ENCODE measurements around the gene PRUNE2.

The PRUNE2 gene

GRCh38 chr9:76882686-76883085 lies 23.2 kb downstream of the PRUNE2 start:
- no peak overlapping the region for H3K4me3 ChIP-seq (ENCODE audit: low read length)
- no peak for TF ChIP-seq CTCF (conservative IDR thresholded peaks at IDR 0.05; ENCODE audit: low read depth, low read length)
- no peak for DNase-seq (ENCODE audit: low read depth)

- DNase-seq (ENCODE audit: low read depth) = no peak
- TF ChIP-seq CTCF (conservative IDR thresholded peaks at IDR 0.05; ENCODE audit: low read depth, low read length) = no peak
- H3K4me3 ChIP-seq (ENCODE audit: low read length) = no peak overlapping the region
Observed at GRCh38 chr9:76880210-76880609, 25.7 kb downstream of the PRUNE2 start.

GRCh38 chr9:76878933-76879332 lies 27.0 kb downstream of the PRUNE2 start:
- DNase-seq (ENCODE audit: low read depth) = no peak
- H3K4me3 ChIP-seq (ENCODE audit: low read length) = no peak overlapping the region
- TF ChIP-seq CTCF (conservative IDR thresholded peaks at IDR 0.05; ENCODE audit: low read depth, low read length) = no peak

GRCh38 chr9:76877961-76878360 lies 28.0 kb downstream of the PRUNE2 start:
- no peak for DNase-seq (ENCODE audit: low read depth)
- TF ChIP-seq CTCF (conservative IDR thresholded peaks at IDR 0.05; ENCODE audit: low read depth, low read length) = no peak
- H3K4me3 ChIP-seq (ENCODE audit: low read length) = no peak overlapping the region

- no peak for DNase-seq (ENCODE audit: low read depth)
- no peak overlapping the region for H3K4me3 ChIP-seq (ENCODE audit: low read length)
- no peak for TF ChIP-seq CTCF (conservative IDR thresholded peaks at IDR 0.05; ENCODE audit: low read depth, low read length)
Observed at GRCh38 chr9:76876098-76876497, 29.8 kb downstream of the PRUNE2 start.

GRCh38 chr9:76873821-76874220 lies 32.1 kb downstream of the PRUNE2 start:
- no peak overlapping the region for H3K4me3 ChIP-seq (ENCODE audit: low read length)
- TF ChIP-seq CTCF (conservative IDR thresholded peaks at IDR 0.05; ENCODE audit: low read depth, low read length) = no peak
- no peak for DNase-seq (ENCODE audit: low read depth)

- DNase-seq (ENCODE audit: low read depth) = no peak
- no peak overlapping the region for H3K4me3 ChIP-seq (ENCODE audit: low read length)
- TF ChIP-seq CTCF (conservative IDR thresholded peaks at IDR 0.05; ENCODE audit: low read depth, low read length) = no peak
Observed at GRCh38 chr9:76873056-76873792, 32.7 kb downstream of the PRUNE2 start.

Data from retinal pigment epithelial cell (primary cell).